Right kidney (tissue), 9 donors: ENCODE measurements around the gene RLF.

Source experiments
- DNase-seq: peaks from one replicate; pipeline ENCODE4 v3.0.0-alpha.2; 2016
- long read RNA-seq, 8 donors: transcript quantifications; one replicate each; lab custom pipeline, GENCODE V29; 2026

The RLF gene, protein sequence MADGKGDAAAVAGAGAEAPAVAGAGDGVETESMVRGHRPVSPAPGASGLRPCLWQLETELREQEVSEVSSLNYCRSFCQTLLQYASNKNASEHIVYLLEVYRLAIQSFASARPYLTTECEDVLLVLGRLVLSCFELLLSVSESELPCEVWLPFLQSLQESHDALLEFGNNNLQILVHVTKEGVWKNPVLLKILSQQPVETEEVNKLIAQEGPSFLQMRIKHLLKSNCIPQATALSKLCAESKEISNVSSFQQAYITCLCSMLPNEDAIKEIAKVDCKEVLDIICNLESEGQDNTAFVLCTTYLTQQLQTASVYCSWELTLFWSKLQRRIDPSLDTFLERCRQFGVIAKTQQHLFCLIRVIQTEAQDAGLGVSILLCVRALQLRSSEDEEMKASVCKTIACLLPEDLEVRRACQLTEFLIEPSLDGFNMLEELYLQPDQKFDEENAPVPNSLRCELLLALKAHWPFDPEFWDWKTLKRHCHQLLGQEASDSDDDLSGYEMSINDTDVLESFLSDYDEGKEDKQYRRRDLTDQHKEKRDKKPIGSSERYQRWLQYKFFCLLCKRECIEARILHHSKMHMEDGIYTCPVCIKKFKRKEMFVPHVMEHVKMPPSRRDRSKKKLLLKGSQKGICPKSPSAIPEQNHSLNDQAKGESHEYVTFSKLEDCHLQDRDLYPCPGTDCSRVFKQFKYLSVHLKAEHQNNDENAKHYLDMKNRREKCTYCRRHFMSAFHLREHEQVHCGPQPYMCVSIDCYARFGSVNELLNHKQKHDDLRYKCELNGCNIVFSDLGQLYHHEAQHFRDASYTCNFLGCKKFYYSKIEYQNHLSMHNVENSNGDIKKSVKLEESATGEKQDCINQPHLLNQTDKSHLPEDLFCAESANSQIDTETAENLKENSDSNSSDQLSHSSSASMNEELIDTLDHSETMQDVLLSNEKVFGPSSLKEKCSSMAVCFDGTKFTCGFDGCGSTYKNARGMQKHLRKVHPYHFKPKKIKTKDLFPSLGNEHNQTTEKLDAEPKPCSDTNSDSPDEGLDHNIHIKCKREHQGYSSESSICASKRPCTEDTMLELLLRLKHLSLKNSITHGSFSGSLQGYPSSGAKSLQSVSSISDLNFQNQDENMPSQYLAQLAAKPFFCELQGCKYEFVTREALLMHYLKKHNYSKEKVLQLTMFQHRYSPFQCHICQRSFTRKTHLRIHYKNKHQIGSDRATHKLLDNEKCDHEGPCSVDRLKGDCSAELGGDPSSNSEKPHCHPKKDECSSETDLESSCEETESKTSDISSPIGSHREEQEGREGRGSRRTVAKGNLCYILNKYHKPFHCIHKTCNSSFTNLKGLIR (N-terminal part only)
- long read RNA-seq, donor 1, full-length matches to known transcripts: 5 of 5 reads
- long read RNA-seq, donor 1, partial matches to known transcripts: 0 of 5 reads
- long read RNA-seq, donor 1, other reads (novel, unspliced or antisense): 0 of 5 reads
- long read RNA-seq, donor 2, full-length matches to known transcripts: 3 of 3 reads
- long read RNA-seq, donor 2, partial matches to known transcripts: 0 of 3 reads
- long read RNA-seq, donor 2, other reads (novel, unspliced or antisense): 0 of 3 reads
- long read RNA-seq, donor 3, full-length matches to known transcripts: 2 of 2 reads
- long read RNA-seq, donor 3, partial matches to known transcripts: 0 of 2 reads
- long read RNA-seq, donor 3, other reads (novel, unspliced or antisense): 0 of 2 reads
- long read RNA-seq, donor 4, full-length matches to known transcripts: 5 of 5 reads
- long read RNA-seq, donor 4, partial matches to known transcripts: 0 of 5 reads
- long read RNA-seq, donor 4, other reads (novel, unspliced or antisense): 0 of 5 reads
- long read RNA-seq, donor 5, full-length matches to known transcripts: 6 of 6 reads
- long read RNA-seq, donor 5, partial matches to known transcripts: 0 of 6 reads
- long read RNA-seq, donor 5, other reads (novel, unspliced or antisense): 0 of 6 reads
- long read RNA-seq, donor 6, full-length matches to known transcripts: 2 of 2 reads
- long read RNA-seq, donor 6, partial matches to known transcripts: 0 of 2 reads
- long read RNA-seq, donor 6, other reads (novel, unspliced or antisense): 0 of 2 reads
- long read RNA-seq, donor 7, full-length matches to known transcripts: 9 of 14 reads
- long read RNA-seq, donor 7, partial matches to known transcripts: 5 of 14 reads
- long read RNA-seq, donor 7, other reads (novel, unspliced or antisense): 0 of 14 reads
- long read RNA-seq, donor 8, full-length matches to known transcripts: 7 of 7 reads
- long read RNA-seq, donor 8, partial matches to known transcripts: 0 of 7 reads
- long read RNA-seq, donor 8, other reads (novel, unspliced or antisense): 0 of 7 reads

DNA sequence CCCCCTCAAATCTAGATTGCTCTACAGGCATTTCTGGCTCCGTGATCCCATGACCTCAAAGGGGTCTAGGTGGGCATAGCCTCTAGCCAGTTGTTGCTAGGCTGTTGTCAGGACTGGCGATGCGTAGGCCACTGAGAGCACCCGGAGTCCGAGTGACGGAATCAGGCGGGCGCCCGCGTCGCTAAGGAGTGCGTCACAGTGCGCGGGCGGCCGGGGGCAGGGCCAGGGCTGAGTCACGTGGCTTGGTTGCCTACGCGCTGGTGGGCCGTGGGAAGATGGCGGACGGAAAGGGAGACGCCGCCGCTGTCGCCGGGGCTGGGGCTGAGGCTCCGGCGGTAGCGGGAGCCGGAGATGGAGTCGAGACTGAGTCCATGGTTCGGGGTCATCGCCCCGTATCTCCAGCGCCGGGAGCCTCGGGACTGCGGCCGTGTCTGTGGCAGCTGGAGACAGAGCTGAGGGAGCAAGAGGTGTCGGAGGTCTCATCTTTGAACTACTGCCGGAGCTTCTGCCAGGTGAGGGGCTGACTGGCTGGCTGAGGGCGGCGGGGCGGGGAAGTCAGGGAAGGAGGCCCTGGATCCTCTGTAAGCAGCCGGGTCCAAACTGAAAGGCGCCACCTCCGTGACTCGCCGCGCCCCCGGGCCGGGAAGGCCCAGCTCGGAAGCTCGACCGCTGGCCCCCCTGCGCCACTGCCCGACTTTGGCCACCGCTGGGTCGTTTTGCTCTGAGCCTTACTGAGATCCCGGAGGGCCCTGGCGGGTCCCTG is at the start of gene RLF:
Gene RLF, plus strand, starts transcription at position 263 of the 763 bp plus-strand sequence. Its CDS starts 13 bp downstream, at position 276.
- peak; percentile 97 for DNase-seq

DNA sequence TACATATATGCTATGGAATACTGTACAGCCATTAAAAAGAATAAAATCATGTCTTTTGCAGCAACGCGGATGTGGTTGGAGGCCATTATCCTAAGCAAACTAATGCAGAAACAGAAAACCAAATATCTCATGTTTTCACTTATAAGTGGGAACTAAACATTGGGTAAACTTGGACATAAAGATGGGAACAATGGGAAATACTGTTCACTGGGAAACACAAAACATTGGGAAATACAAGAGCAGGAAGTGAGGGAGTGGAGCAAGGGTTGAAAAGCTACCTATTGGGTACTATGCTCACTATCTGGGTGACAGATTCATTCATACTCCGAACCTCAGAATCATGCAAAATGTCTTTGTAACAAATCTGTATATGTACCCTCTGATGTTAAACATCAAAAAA is 46.8 kb upstream of the RLF start:
- no peak for DNase-seq

GRCh38 chr1:40120128-40120527 is 41.1 kb upstream of the RLF start:
- DNase-seq: no peak

DNA sequence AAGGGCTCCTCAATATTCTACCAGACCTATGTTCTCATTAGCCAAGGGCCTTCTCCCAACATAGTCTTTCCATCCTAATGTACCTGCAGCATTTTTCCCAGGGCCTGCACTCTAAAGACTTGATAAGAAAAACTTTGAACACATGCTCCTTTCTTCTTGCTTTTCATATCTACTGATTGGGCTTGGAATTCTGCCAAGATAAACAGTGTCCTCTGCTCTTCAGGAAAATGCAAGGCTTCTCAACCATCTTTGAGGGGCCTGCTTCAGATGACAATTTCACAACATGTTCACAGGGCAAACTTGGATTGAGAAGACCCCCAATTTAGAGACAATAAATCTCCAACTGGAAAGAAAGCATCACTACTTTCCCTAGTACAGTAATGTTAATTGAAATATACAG is 38.3 kb upstream of the RLF start:
- no peak for DNase-seq

DNA sequence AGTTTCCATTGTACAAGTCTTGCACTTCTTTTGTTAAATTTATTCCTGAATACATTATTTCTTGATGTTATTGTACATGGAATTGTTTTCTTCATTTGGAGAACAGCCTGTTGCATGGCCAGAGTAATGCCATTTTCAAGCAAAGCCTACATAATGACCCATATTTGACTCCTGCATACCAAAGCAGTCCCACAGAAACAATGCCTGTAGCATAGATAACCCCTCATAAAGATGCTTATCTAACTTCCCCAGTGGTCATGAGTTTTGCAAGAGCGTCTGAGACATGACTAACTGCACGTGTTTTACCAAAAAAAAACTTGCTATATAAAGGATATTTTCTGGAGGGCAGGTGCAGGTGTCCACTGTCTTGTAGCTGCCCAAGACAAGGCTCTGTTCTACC is 30.3 kb upstream of the RLF start:
- DNase-seq: no peak

DNA sequence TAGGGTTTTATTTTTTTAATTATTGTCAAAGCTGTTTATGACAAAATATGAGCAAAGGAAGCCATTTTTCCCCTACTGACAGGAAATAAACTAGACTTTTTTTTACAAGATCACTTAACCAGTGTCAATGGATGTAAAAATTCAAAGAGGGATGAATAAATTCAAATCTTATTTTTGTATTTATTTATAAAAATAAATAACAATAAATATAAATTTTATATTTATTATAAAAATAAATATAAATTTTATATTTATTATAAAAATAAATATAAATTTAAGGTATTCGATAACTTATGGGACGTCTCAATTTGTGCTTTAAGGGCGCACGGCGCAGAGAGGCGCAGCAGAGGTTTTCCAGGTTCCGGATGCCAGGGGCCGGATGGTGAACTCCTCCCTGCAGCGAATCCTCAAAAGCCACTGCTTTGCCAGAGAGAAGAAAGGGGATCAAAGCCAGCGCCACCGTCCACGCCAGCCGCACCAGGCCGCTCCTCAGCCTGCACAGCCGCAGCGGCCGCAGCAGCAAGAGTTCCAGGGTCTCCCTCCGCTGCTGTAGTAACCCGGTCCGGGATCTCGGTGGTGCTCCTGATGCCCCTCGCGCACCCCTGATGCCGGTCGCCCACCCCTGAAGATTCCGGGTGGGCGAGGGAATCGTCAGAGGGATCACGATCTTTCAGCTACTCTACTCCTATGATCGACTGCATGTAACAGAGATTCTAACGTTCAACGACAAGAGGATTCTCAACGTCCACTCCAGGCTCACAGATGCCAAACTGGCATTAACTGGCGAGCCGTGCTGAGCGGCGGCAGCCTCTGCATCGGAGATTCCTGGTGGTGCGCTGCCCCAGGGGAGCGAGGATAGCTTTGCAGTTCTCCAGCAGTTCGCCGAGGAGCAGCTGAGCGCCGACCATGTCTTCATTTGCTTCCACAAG is 28.5 kb upstream of the RLF start:
- DNase-seq: peak; percentile 64

GRCh38 chr1:40133312-40133665 is 27.9 kb upstream of the RLF start:
- no peak for DNase-seq

DNA sequence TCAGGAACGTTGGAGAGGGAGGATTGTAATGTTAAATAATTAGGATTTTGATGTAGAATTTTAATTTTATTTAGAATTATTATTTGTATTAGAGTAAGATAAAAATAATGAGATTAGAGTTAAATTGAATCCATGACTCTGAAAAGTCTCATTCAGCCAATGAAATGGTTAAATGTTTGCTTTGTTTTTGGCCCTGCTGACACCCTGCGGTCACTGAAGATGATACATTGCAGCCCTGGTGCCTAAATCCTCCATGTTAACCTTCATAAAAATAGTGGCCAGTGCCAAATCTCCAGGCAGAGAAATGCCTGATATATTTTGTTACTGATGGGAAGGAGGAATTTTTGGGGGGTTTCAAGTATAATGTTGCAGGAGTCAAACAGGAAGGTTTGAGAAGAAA is 27.3 kb upstream of the RLF start:
- no peak for DNase-seq

DNA sequence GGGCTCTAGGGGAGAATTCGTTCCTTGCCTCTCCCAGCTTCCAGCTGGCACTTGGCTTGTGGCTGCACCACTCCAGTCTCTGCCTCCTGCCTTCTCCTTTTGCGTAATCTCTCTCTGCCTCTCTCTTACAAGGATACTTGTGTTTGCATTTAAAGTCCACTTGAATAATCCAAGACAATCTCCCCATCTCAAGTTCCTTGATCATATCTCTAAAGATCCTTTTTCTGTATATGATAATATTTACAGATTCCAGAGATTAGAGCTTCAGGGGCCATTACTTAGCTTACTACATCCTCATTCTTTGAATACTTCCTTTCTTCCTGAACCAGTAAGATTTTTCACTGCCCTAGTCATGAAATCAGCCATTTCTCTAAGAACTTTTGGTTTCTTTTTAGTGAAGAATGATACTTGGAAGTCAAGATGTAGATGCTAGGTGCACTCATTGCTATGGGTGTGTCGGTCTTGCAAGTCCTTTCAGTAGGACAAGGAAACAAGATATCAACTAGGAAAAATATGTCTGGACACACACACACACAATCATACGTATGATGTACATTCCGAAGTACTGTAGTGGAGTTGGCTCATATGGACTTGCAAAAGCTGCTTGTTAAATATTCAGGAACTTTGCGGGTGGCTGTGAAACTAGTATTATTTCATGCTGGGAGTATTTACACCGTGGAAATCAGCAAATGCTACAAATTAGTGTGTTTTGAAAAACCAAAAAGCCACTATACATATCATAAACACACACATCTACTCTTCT is 20.8 kb upstream of the RLF start:
- DNase-seq: no peak

GRCh38 chr1:40141878-40142535 is 19.2 kb upstream of the RLF start:
- no peak for DNase-seq

DNA sequence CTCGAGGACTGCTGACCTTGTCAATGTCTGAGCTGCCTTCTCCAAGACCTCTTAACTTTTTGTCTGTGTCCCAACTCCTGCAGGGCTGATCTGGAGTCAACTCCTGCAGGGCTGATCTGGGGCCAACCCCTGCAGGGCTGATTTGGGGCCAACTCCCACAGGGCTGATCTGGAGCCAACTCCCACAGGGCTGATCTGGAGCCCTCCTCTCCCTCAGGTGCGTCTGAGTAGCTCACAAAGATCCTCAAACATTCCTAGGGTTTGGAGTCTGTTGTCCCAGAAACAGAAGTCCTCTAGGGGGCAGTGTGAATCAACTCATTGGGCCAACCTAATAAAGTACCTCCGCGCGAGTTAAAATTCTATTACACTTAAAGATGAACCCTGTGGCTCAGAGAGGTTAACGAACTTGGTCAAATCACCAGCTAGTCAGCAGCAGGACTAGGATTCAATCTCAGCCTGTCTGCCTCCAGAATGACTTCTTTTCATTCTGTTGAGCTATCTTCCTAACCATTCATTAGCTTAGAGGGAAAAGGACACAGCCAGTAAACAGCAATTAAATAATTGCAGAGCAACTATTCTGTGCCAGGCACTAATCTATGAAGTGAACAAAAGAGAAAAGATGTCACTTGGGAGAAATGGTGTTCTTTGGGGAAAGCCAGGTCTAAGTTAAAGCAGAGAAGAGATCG is 17.2 kb upstream of the RLF start:
- peak; percentile 37 for DNase-seq

GRCh38 chr1:40151457-40152079 is 9.6 kb upstream of the RLF start:
- no peak for DNase-seq

DNA sequence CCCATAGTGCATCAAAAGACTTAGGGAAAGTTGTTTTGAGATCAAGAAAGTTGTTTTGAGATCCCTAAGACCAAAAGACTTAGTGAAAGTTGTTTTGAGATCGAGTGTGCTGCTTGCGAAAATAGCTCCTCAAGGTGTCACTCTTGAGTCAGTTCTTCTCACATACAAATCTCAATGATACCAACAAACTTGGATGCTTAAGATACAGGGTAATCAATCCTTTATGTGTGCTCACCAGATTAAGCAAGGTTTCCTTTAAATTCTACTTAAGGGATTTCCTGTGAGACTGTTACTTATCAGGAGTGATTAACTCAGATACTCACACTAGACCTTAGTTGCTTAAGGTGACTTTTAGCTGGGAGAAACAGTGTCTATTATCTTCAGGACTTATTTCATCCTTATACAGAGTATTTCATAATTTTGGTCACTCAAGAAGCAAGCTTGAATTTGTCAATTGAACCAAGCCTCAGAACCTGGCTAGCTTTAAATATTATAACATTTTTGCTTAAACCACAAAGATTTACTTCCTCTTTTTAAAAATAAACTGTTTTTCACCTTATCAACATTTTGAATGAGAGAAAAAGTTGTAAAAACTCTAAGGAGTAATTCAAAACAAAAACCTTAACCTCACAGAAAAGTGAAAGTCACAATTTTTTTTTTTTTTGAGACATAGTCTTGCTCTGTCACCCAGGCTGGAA is 8.0 kb upstream of the RLF start:
- DNase-seq: no peak

DNA sequence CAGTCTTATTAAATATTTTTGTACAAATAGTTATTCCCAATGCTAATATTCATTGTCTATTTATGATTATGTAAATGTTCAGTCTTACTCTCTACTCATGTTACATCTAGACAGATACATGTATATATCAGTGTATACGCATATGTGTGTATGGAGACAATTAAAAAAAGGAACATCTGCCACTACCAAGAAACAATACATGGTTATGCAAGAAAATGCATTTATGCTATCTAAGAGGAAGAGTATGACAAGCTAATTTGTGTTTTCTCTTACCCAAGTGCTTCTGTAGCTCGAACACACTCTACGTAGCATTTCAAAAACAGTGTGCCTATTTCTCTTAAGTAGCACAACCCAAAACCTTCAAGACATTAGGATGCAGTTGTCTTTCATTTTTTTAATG is 6.1 kb upstream of the RLF start:
- no peak for DNase-seq

DNA sequence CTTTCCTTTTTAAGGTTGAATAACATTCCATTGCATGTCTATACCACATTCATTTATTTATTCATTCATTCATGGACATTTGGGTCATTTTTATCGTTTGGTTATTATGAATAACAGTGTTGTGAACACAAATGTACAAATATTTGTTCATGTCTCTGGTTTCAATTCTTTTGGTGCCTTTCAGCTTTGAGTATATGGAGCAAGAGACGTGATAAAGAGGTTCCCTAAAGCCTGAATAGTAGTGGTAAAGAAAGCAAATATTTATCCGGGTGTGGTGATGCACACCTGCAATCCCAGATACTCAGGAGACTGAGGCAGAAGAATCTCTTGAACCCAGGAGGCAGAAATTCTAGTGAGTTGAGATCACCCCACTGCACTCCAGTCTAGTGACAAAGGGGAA is 5.3 kb upstream of the RLF start:
- DNase-seq: no peak
